Measurements from ENCODE around the gene EMILIN1.
"Not testable (repeated sequence)": the region's sequence is repeated elsewhere in the genome, so short reads cannot be mapped to it uniquely, and the experiment has no call there.

The EMILIN1 gene

DNA sequence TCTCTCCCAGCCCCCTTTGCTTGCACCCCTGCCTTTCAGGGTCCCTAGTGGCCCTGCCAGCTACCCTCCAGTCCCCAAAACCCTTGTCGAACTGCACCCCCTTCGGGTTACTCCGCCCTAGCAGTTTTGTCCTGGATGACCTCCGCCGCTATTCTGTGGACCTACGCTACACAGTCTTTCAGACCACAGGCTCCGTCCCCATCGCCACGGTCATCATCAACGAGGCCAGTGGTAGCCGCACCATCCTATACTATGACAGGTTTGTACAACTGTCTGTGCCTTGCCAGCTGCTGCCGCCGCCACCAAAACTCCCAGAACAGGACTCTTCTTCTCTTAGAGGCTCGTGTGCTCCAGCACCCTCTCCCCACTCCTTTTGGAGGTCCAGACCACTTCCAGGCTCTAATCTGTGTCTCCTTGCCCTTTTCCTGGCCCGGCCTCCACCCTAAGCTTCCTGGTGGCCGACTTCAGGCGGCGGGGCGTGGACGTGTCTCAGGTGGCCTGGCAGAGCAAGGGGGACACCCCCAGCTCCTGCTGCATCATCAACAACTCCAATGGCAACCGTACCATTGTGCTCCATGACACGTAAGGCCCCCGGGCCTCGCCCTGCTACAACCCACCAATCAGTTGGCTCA is 16.1 kb downstream of the EMILIN1 start:
- DNase-seq (ENCODE audit: low spot score), result no peak

DNA sequence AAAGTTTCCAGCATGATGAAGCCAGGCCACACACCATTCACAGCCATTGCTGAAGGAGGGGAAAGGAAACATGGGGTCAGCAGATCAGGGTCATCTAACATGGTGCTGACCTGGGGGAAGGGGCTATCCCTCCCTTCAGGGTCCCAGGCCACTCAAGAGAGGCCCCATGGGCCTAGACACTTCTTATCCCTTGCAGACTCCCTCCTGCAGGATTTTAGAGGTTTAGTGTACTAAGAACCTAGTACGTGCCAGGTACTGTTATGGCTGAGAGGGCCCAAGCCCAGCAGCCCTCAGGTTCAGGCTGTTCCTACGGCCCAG is 17.0 kb downstream of the EMILIN1 start:
- DNase-seq (ENCODE audit: low spot score), result no peak

DNA sequence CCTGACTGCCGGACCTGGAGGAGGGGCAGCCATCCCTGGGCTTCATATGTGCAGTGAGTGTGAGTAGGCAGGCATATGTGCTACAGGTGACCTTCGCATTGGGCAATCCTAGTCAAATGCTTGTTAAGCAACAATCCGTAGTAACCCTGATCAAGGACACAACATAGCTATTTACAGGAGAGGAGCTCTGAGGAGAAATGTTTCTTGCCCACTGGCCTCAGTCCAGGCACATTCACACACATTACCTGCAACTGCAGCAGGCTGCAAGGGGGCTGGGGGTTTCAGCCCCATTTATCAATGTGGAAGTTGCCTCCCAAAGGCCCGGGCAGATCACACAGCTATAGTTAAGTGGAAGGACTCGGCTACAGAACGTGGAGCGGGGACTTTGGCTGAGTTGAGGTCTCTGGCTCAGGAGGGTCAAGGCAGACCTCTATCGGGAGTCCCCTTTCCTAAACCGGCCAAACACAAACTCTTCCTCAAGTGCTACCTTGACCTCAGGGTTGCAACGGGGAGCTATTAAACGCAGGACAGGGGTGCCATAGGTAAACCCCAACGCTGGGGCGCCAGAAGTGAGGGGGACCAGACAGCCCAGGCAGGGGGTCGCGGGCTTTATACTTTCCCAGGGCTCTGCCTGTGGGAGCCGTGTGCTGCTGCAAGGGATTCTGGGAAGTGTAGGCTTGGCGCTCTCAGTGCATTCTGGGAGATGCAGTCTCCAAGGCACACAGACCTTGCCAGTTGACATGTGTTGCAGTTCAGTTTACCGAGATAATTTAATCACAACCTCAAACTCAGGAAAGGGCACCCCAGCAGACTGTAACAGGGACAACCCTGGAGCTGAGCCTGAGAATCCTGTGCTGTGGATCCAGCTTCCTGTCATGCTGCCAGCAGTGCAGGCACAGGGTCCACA is 17.6 kb downstream of the EMILIN1 start:
- DNase-seq (ENCODE audit: low spot score), result peak; percentile 78

DNA sequence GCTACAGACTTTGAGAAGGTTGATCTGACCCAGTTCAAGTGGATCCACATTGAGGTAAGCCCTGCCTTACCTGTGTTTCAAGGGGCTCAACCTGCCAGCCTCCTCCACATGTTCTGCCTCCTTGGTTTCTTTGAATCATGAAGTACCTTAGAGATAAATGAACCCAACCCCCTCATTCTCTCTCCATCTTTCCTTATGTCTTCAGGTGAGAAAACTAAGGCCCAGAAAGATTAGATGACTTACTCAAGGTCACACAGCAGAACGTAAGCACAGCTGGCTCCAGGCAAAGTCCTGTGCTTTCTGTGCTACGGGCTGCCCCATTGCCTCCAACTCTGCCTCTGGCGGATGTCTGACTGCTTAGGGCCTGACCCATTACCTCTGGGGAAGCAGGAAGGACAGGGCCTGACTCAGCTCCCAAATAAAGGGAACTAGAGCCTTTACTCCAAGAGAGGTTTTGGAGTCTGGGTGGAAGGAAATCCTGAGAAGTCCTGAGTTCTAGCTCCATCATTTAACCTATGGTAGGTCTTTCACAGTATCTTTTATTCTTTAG is 18.4 kb downstream of the EMILIN1 start:
- no peak for DNase-seq (ENCODE audit: low spot score)

DNA sequence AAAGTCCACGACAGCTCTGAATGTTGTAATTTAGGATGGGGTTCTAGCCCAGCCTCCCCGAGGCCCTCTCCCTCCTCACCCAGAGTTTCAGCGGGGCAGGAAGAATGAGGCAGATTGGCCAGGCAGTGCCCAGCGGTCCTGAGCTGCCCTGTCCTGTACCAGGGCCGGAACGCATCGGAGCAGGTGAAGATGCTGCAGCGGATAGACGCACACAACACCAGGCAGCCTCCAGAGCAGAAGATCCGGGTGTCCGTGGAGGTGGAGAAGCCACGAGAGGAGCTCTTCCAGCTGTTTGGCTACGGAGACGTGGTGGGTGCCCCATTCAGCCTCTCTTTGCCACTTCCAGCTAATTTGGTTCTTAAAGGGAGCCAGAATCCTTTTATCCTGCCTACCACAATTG is 18.9 kb downstream of the EMILIN1 start:
- DNase-seq (ENCODE audit: low spot score), result no peak

DNA sequence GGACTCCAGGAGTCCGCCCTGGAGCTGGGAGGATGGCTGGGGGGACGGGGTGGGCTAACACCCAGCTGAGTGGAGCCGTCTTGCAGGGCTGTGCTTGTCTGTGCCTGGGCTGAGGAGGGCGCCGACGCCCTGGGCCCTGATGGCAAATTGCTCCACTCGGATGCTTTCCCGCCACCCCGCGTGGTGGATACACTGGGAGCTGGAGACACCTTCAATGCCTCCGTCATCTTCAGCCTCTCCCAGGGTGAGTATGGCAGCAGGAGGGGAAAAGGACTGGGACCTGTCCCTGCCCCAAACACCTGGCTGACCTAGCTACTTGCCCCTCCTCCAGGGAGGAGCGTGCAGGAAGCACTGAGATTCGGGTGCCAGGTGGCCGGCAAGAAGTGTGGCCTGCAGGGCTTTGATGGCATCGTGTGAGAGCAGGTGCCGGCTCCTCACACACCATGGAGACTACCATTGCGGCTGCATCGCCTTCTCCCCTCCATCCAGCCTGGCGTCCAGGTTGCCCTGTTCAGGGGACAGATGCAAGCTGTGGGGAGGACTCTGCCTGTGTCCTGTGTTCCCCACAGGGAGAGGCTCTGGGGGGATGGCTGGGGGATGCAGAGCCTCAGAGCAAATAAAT is 21.0 kb downstream of the EMILIN1 start:
- no peak for DNase-seq (ENCODE audit: low spot score)

DNA sequence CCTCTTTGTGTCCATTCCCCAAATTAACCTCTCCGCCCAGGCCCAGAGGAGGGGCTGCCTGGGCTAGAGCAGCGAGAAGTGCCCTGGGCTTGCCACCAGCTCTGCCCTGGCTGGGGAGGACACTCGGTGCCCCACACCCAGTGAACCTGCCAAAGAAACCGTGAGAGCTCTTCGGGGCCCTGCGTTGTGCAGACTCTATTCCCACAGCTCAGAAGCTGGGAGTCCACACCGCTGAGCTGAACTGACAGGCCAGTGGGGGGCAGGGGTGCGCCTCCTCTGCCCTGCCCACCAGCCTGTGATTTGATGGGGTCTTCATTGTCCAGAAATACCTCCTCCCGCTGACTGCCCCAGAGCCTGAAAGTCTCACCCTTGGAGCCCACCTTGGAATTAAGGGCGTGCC is 21.6 kb downstream of the EMILIN1 start:
- DNase-seq (ENCODE audit: low spot score), result no peak

DNA sequence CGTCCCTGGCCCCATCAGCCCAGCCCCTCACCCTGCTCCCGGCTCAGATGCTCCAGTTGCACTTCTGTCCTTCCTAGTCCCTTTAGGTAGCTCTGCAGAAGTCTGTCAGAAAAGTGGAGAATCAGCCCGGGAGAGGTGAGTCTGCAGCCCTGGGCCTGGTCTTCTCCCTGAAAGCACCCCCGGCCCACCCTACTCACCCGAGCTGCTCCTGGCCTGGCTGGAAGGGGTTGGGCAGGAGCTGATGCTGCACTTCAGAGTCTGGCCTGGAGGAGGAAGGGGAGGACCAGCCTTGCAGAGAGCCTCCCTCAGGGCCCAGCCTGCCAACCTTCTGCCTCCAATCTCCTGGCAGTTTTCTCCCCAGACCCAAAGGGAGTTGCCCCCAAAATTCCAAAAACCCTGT is 23.9 kb downstream of the EMILIN1 start:
- no peak for DNase-seq (ENCODE audit: low spot score)

DNA sequence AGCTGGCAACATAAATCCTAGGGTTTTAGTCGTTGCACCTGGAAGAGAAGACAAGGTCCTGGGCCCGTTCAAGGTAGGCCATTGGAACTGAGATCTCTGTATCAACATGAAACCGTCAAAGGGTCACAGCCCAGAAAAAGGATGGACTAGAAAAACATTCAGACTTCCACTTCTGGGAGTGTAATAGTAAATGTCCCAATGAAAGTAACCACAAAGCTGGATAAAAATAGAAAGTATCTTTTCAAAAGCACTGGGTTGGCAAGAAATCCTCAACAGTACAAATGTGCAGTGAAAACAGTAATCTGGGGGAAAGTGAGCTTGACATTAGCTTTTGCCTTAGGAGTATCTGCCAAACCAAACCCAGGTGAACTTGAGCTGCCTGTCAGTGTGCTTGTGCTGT is 27.6 kb downstream of the EMILIN1 start:
- no peak for DNase-seq (ENCODE audit: low spot score)

DNA sequence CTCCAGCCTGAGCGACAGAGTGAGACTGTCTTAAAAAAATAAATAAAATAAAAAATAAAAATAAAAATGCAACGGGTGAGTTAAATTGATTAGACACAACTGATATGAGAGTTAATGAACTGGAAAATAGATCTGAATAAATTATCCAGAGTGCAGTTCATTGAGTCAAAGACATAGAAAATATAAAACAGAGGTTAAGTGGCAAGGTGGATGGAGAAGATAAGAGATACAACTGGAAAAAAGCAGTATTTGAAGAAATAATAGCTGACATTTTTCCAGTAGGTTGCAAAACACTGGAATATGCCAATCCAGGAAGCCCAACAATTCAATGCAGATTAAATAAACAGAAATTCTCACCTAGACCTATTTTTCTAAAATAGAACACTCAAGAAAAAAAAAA is 29.8 kb downstream of the EMILIN1 start:
- no peak for DNase-seq (ENCODE audit: low spot score)

DNA sequence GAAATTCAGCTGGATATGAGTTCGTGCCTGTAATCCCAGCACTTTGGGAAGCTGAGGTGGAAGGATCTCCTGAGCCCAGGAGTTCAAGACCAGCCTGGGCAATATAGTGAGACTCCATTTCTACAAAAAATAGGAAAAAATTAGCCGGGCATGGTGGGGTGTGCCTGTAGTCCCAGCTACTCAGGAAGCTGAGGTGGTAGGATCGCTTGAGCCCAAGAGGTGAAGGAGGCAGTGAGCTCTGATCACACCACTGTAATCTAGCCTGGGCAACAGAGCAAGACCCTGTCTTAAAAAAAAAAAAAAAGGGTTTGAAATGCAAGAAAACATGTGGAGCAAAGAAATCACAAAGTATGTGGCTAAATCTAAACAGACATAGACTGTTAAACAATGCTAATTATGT is 30.7 kb downstream of the EMILIN1 start:
- no peak for DNase-seq (ENCODE audit: low spot score)

DNA sequence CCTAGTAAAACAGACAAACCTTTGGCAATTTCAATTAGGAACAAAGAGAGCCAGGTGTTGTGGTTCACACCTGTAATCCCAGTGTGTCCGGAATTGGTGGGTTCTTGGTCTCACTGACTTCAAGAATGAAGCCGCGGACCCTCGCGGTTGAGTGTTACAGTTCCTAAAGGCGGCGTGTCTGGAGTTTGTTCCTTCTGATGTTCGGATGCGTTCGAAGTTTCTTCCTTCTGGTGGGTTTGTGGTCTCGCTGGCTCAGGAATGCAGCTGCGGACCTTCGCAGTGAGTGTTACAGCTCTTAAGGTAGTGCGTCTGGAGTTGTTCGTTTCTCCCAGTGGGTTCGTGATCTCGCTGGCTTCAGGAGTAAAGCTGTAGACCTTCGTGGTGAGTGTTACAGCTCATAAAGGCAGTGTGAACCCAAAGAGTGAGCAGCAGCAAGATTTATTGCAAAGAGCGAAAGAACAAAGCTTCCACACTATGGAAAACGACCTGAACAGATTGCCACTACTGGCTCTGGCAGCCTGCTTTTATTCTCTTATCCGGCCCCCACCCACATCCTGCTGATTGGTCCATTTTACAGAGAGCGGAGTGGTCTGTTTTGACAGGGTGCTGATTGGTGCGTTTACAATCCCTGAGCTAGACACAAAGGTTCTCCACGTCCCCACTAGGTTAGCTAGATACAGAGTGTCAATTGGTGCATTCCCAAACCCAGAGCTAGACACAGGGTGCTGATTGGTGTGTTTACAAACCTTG is 32.4 kb downstream of the EMILIN1 start:
- not testable (repeated sequence) for DNase-seq (ENCODE audit: low spot score)

DNA sequence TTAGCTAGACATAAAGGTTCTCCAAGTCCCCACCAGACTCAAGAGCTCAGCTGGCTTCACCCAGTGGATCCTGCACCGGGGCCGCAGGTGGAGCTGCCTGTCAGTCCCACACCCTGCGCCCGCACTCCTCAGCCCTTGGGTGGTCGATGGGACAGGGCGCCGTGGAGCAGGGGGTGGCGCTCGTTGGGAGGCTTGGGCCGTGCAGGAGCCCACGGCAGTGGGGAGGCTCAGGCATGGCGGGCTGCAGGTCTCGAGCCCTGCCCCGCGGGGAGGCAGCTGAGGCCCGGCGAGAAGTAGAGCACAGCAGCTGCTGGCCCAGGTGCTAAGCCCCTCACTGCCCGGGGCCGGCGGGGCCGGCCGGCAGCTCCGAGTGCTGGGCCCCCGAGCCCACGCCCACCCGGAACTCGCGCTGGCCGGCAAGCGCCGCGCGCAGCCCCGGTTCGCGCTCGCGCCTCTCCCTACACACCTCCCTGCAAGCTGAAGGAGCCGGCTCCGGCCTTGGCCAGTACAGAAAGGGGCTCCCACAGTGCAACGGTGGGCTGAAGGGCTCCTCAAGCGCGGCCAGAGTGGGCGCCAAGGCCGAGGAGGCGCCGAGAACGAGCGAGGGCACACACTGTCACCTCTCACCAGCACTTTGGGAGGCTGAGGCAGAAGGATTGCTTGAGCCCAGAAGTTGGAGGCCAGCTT is 33.1 kb downstream of the EMILIN1 start:
- DNase-seq (ENCODE audit: low spot score), result not testable (repeated sequence)

DNA sequence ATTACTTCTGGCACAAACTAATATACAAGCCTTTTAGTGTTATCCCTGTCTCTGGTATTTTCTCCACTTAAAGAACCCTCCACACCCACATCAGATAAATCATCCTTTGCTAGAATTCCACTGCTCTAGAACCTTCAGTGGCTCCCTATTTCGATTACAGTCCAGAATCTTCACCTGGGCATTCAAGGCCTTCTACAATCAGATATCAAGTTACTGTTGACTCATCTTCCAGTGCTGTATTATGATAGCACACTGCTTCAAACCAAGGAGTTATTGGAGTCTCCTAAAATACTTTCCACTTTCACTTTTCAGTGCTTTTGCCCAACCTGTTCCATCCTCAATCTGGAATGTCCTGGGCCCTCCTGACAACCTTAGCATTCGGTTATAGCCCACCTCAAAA is 37.1 kb downstream of the EMILIN1 start:
- DNase-seq (ENCODE audit: low spot score), result no peak

DNA sequence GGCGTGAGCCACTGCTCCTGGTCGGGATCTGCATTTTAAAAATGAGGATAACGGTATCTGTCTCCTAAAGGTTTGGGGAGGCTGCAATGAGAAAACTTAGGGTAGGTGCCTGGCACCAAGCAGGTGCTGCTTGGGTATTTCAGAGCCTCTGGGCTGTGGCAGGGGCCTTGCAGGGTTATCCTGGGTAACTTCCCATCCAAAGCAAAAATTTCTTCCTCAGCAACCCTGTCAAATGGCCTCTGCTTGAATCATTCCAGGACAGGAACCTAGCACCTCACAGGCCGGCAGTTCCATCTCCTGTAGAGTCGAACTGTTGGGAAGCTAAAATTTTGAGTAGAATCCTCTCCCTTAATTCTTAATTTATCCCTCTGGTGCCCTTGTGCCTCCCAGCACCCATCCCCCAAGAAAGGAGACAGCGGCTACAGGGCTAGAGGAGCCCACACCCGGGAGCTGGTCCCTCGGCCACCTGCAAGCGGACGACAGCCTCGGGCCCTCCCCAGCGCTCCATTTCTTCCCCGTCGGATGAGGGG is 39.6 kb downstream of the EMILIN1 start:
- DNase-seq (ENCODE audit: low spot score), result no peak

DNA sequence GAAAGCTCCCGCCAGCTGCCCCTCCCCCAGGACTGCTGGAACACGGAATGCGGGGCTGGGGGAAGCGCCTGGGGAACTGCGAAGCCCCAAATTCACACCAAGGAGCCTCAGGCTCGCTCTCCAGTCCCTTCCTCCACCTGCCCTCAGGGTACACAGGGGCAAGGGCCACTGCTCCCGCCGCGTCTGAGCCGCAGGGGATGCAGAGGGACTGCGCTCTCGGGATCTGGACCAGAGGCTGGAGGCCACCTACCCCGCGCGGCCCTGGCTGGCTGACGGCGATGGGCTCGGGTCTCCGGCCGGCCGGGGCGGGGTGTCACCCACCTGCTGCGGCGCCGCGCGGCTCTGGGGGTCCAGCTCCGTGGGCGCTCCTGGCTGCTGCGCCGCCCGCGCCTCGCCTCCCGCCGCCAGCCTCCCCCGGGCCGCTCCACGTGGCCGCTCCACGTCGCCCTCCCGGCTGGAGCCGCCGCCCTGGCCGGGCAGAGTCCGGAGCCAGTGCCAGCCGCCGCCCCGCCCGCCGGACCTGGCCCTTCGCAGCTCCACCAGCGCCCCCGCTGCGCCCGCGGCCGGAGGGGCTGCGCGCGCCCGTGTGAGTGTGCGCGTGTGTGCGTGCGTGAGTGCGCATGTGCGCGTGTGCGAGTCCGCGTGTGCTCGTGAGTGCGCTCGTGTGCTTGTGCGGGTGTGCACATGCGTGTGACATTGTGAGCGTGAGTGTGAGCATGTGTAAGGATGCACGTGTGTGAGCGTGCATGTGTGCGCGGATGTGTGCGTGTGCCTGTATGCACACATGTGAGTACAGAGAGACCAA is 40.3 kb downstream of the EMILIN1 start, which contains the start of gene CGREF1:
Gene CGREF1, minus strand, starts transcription at position 604 of the 805 bp plus-strand sequence. CDS start 14,762 bp downstream, outside the sequence.
- DNase-seq (ENCODE audit: low spot score), result peak; percentile 35

DNA sequence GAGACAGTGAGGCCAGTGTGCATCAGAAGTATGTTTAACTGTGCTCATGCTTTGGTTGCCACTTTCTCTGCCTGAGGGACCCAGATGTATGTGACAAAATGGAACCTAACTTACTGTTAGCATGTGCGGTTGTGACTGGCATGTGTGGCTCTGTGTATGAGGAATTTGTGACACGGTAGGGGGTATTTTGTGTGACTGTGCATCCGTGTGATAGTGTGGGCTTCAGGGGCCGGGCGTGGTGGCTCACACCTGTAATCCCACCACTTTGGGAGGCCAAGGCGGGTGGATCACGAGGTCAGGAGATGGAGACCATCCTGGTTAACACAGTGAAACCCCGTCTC is 40.9 kb downstream of the EMILIN1 start:
- not testable (repeated sequence) for DNase-seq (ENCODE audit: low spot score)

DNA sequence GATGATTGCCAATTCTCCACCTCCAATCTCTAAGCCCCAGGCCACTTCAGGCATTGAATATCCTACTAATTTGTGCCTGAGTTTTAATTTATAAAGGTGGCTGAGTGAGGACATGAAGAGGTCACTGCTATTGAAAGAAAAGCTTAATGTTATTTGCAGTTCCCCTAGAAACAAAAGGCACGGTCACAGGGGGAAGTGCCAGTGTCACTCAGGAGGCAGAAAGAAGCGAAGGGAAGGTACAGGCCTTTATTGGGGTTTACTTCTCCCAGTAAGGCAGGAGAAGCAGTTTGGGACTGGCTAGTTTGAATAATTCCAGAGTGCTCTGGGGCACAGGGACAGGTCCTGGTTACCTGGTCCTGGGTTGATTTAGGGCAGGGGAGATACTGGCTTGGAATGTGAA is 43.5 kb downstream of the EMILIN1 start:
- DNase-seq (ENCODE audit: low spot score), result no peak

DNA sequence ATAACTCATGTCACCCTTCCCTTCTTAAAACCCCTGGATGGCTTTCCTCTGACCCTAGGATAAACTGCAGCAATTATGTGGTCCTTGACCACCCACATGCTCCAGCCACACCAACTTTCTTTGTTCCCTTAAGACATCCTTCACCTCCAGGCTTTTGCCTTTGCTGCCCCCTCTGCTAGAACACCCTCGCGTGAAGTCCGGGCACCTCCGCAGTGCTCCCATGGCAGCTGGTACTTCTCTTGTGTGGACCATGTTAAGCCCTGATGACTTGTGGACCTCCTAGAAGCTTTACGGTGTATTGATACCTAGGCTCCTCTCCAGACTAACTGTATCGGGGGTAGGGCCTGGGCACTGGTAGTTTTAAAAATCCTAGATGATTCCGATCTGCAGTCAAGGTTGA is 44.4 kb downstream of the EMILIN1 start:
- DNase-seq (ENCODE audit: low spot score), result no peak

Measured in AG08395 (cell line).